GM23338 (cell line): ENCODE data around the gene GIMAP4.
"Not testable (repeated sequence)": the region's sequence is repeated elsewhere in the genome, so short reads cannot be mapped to it uniquely, and the experiment has no call there.

Experiments used
- CTCF ChIP-seq, 2 experiments: fragments of 200-600 bp in 1 of 2; sonication (generic) in 1 of 2; conservative IDR thresholded peaks; 2 replicates each; pipeline versions ENCODE4 v1.5.1 to v1.6.1; 2016 to 2017; ENCODE audit warnings: antibody characterized with exemption in 2 of 2, low read depth in 2 of 2, mild to moderate bottlenecking in 2 of 2, moderate library complexity in 1 of 2
- ETS1 ChIP-seq: IDR thresholded peaks from 2 replicates; pipeline ENCODE4 v1.6.1; 2016; ENCODE audit warnings: antibody characterized with exemption
- EZH2 ChIP-seq: fragments of 200-600 bp; sonication (generic); IDR thresholded peaks from one replicate; pipeline ENCODE4 v1.8.0; 2017; ENCODE audit warnings: antibody characterized with exemption, mild to moderate bottlenecking, low read depth; ENCODE audit not compliant: unreplicated experiment
- EZH2phosphoT487 ChIP-seq: fragments of 200-600 bp; sonication (generic); IDR thresholded peaks from one replicate; pipeline ENCODE4 v1.8.1; 2018; ENCODE audit warnings: antibody characterized with exemption; ENCODE audit not compliant: unreplicated experiment
- POLR2AphosphoS5 ChIP-seq: IDR thresholded peaks from 2 replicates; pipeline ENCODE4 v1.6.1; 2016; ENCODE audit warnings: antibody characterized with exemption, low read depth
- ZNF114 ChIP-seq: fragments of 250-450 bp; sonication (Bioruptor Pico); IDR thresholded peaks from 2 replicates; pipeline ENCODE4 v1.5.0; 2020; ENCODE audit warnings: mild to moderate bottlenecking, moderate library complexity

DNA sequence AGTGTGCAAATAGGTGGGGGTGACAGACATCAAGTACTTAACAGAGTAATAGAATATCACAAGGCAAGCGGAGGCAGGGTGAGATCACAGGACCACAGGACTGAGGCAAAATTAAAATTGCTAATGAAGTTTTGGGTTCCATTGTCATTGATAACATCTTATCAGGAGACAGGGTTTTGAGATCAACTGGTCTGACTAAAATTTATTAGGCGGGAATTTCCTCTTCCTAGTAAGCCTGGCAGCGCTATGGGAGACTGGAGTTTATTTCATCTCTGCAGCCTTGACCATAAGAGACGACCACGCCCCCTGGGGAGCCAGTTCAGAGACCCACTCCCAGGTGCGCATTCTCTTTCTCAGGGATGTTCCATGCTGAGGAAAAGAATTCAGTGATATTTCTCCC, 44.3 kb upstream of the GIMAP4 start:
- TF ChIP-seq CTCF (conservative IDR thresholded peaks at IDR 0.05; ENCODE audit: low read depth in 2 of 2); EZH2phosphoT487; ZNF114; EZH2; POLR2AphosphoS5; ETS1: not testable (repeated sequence)
